Neural progenitor cell (in vitro differentiated cells): ENCODE data around the gene PACSIN2. TPM values are rescaled to one million over a fixed set of nuclear protein-coding genes. Genes with fewer than 3 reads are reported as not detected.

Source experiments
- DNase-seq: peaks from one replicate; pipeline ENCODE4 v3.0.0-alpha.2; 2016; ENCODE audit warnings: low spot score
- H2AFZ ChIP-seq: fragments of 200-600 bp; sonication (generic); replicated peaks from 2 replicates; pipeline ENCODE4 v1.6.1; 2016; ENCODE audit warnings: antibody characterized with exemption
- H3F3A ChIP-seq: fragments of 200-600 bp; sonication (generic); 2 replicates; pipeline ENCODE4 v1.6.1; 2016; ENCODE audit warnings: antibody characterized with exemption, low read depth
- H3K27ac ChIP-seq: fragments of 200-600 bp; sonication (generic); 2 replicates; pipeline ENCODE4 v1.5.1; 2016; ENCODE audit warnings: mild to moderate bottlenecking
- H3K27me3 ChIP-seq: fragments of 200-600 bp; sonication (generic); 2 replicates; pipeline ENCODE4 v1.6.1; 2016; ENCODE audit warnings: mild to moderate bottlenecking, moderate library complexity
- H3K36me3 ChIP-seq: fragments of 200-600 bp; sonication (generic); 2 replicates; pipeline ENCODE4 v1.5.1; 2016
- H3K4me1 ChIP-seq: fragments of 200-600 bp; sonication (generic); 2 replicates; pipeline ENCODE4 v1.6.1; 2016; ENCODE audit warnings: mixed run types
- H3K4me2 ChIP-seq: fragments of 200-600 bp; sonication (generic); 2 replicates; pipeline ENCODE4 v1.6.1; 2016
- H3K4me3 ChIP-seq: fragments of 200-600 bp; sonication (generic); 2 replicates; pipeline ENCODE4 v1.5.1; 2016
- H3K79me2 ChIP-seq: fragments of 200-600 bp; sonication (generic); 2 replicates; pipeline ENCODE4 v1.6.1; 2016; ENCODE audit warnings: low read depth
- H3K9ac ChIP-seq: fragments of 200-600 bp; sonication (generic); 2 replicates; pipeline ENCODE4 v1.6.1; 2016
- H3K9me3 ChIP-seq: fragments of 200-600 bp; sonication (generic); 2 replicates; pipeline ENCODE4 v1.5.1; 2016; ENCODE audit warnings: low read depth
- H4K20me1 ChIP-seq: fragments of 200-600 bp; sonication (generic); 2 replicates; pipeline ENCODE4 v1.6.1; 2016; ENCODE audit warnings: low read depth
- H3K27ac Mint-ChIP-seq: 3 replicates; pipeline ENCODE4 v1.8.0; 2021; ENCODE audit warnings: mixed read lengths
- H3K27me3 Mint-ChIP-seq: 2 replicates; pipeline ENCODE4 v1.8.0; 2022; ENCODE audit warnings: low read depth, mild to moderate bottlenecking, inconsistent platforms, moderate library complexity, mixed read lengths; ENCODE audit not compliant: insufficient read depth
- H3K36me3 Mint-ChIP-seq: 3 replicates; pipeline ENCODE4 v1.8.0; 2021; ENCODE audit warnings: mixed read lengths
- H3K4me1 Mint-ChIP-seq: 3 replicates; pipeline ENCODE4 v1.8.0; 2021; ENCODE audit warnings: mixed read lengths
- H3K4me3 Mint-ChIP-seq: 3 replicates; pipeline ENCODE4 v1.8.0; 2021; ENCODE audit warnings: mild to moderate bottlenecking, moderate library complexity, mixed read lengths
- H3K9me3 Mint-ChIP-seq: 3 replicates; pipeline ENCODE4 v1.8.0; 2020; ENCODE audit warnings: mixed read lengths
- EZH2 ChIP-seq: fragments of 200-600 bp; sonication (generic); IDR thresholded peaks from 2 replicates; pipeline ENCODE4 v1.6.1; 2017; ENCODE audit warnings: antibody characterized with exemption, mild to moderate bottlenecking, moderate library complexity
- EZH2phosphoT487 ChIP-seq: fragments of 200-600 bp; sonication (generic); IDR thresholded peaks from 2 replicates; pipeline ENCODE4 v1.6.1; 2017; ENCODE audit warnings: antibody characterized with exemption
- total RNA-seq: library from RNA; depleted of rRNA; stranded (reverse); fragments of >200 nt; gene quantifications from 2 replicates; pipeline ENCODE4 v1.2.3, GENCODE V29; 2015; ENCODE audit warnings: low replicate concordance
- TF ChIP-seq, protein P1 (sequence below): fragments of 200-600 bp; sonication (generic); IDR thresholded peaks from 2 replicates; pipeline ENCODE4 v1.5.1; 2017; ENCODE audit warnings: antibody characterized with exemption, mild to moderate bottlenecking

PACSIN2 gene
- total RNA-seq, 1 donor from 2014 or later, result 38.1 TPM

DNA sequence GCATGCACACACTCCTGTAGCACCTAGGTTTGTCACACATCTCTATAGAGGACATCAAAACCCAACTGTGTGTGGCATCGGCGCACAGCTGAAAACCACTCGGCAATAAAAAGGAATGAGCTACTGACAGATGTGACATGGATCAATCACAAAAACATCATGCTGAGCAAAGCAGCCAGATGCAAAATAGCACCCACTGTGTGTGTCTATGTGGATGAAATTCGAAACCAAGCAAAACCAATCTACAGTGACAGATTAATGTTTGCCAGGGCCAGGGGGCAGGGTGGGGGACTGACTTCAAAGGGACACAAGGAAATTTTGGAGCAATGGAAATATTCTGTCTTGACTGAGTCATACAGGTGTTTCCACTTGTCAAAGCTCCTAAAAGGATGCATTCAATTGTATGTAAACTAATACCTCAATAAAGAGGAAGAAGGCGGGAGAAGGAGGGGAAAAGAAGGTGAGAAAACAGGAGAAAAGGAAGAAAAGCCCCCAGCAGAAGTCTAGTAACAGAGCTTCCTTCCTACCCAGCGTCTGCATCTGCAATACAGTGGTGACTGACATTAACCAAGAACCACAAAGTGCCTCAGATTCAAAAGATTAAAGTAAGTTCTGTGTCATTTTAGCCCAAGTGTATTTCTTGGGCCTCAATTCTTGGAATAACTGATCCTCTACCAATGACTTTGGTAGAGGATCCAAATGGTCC lies 49.8 kb downstream of the PACSIN2 start:
- Mint-ChIP-seq H3K4me1 (peaks cover 41% of the 10 kb centered on the region), H3K27ac (no peak overlapping the region), H3K9me3 (peaks cover 11% of the 10 kb centered on the region), H3K4me3 (no peak overlapping the region), H3K27me3 (peaks cover 2% of the 10 kb centered on the region), H3K36me3 (peaks cover 19% of the 10 kb centered on the region)
- no peaks in the 10 kb centered on the region for H3K36me3 ChIP-seq
- no peak for DNase-seq
- no peaks in the 10 kb centered on the region for H3K9me3 ChIP-seq
- no peak overlapping the region for H3K4me3 ChIP-seq
- peaks cover 72% of the 10 kb centered on the region for H3K79me2 ChIP-seq
- H3K9ac ChIP-seq, result no peak overlapping the region
- peaks cover 66% of the 10 kb centered on the region for H4K20me1 ChIP-seq
- H3K4me2 ChIP-seq, result peak overlapping the region; percentile 48
- no peak overlapping the region for H3K27ac ChIP-seq
- no peak overlapping the region for H2AFZ ChIP-seq
- peaks cover 28% of the 10 kb centered on the region for H3K4me1 ChIP-seq
- TF ChIP-seq, protein P1, sequence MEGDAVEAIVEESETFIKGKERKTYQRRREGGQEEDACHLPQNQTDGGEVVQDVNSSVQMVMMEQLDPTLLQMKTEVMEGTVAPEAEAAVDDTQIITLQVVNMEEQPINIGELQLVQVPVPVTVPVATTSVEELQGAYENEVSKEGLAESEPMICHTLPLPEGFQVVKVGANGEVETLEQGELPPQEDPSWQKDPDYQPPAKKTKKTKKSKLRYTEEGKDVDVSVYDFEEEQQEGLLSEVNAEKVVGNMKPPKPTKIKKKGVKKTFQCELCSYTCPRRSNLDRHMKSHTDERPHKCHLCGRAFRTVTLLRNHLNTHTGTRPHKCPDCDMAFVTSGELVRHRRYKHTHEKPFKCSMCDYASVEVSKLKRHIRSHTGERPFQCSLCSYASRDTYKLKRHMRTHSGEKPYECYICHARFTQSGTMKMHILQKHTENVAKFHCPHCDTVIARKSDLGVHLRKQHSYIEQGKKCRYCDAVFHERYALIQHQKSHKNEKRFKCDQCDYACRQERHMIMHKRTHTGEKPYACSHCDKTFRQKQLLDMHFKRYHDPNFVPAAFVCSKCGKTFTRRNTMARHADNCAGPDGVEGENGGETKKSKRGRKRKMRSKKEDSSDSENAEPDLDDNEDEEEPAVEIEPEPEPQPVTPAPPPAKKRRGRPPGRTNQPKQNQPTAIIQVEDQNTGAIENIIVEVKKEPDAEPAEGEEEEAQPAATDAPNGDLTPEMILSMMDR, result no peak
- no peak for TF ChIP-seq EZH2phosphoT487
- no peak for TF ChIP-seq EZH2
- H3K27me3 ChIP-seq, result no peaks in the 10 kb centered on the region
- H3F3A ChIP-seq, result peaks cover 10% of the 10 kb centered on the region

DNA sequence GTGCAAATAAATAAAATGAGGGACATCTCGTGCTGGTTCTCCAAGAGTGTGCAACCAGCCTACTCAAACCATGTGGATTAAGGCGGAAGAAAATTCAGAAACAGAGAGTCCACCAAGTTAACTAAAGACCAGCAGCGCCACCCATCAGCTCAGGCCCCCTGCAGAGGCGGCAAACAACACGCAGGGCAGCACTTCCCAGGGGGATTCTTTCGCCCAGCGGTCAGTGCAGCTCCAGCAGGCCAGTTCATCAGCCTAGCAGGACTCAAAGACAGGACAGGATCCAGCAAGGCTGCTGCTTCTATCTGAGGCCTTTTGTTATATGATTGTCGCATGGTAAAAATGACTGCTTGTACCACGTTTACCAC lies 51.7 kb downstream of the PACSIN2 start:
- H3F3A ChIP-seq, result peaks cover 10% of the 10 kb centered on the region
- H2AFZ ChIP-seq, result no peak overlapping the region
- H3K4me3 ChIP-seq, result no peak overlapping the region
- no peak overlapping the region for H3K4me3 Mint-ChIP-seq
- peaks cover 86% of the 10 kb centered on the region for H4K20me1 ChIP-seq
- no peak overlapping the region for H3K9ac ChIP-seq
- no peak overlapping the region for H3K27ac ChIP-seq
- no peaks in the 10 kb centered on the region for H3K27me3 ChIP-seq
- H3K79me2 ChIP-seq, result peaks cover 77% of the 10 kb centered on the region
- H3K4me1 ChIP-seq, result peaks cover 37% of the 10 kb centered on the region
- no peaks in the 10 kb centered on the region for H3K9me3 ChIP-seq
- H3K4me2 ChIP-seq, result no peak overlapping the region
- peaks cover 2% of the 10 kb centered on the region for H3K27me3 Mint-ChIP-seq
- TF ChIP-seq EZH2phosphoT487, result no peak
- TF ChIP-seq EZH2, result no peak
- TF ChIP-seq, protein P1, result no peak
- DNase-seq, result no peak
- H3K27ac Mint-ChIP-seq, result no peak overlapping the region
- peaks cover 1% of the 10 kb centered on the region for H3K9me3 Mint-ChIP-seq
- peaks cover 60% of the 10 kb centered on the region for H3K4me1 Mint-ChIP-seq
- peaks cover 3% of the 10 kb centered on the region for H3K36me3 Mint-ChIP-seq
- no peaks in the 10 kb centered on the region for H3K36me3 ChIP-seq

DNA sequence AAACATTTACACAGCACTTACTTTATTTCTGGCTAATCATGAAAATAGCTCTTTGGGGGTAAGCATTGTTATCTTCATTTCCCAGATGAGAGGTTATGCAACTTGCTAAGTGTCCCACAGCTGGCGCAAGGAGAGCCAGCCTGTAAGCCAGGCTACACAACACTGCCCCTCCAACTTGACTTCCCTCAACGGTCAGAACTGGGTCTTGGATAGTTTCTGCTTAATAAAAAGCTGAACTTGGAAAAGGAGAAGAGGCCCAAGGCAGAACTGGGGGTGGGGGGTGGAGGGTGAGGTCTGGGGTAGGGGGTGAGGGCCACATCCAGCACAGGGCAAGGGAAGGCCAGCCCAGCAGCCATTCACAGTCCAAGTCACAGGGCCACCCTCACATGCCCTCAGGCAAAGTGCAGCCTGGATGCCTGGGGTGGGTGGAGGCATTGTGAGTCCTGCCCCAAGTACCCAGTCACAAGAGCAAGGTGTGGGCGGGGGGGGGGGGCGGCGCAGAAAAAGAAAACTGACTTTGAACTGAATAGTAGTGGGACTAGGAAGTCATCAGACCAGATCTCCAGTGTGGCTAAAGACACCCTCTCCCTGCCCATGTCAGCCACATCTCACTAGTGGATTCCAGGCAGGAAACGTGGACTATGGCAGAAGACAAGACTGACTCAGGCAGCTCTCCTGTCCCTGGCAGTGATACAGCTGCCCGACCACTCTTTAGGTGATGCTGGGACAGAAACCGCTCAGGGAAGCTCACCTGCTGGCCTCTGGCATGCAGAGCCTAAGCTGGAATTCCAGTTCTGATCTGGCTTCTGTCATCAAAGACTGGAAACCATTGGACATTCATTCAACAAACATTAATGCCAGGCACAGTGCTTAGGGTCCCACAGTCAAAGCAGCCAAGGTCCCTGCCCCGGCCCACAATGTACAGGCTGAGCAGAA lies 52.4 kb downstream of the PACSIN2 start:
- H3K79me2 ChIP-seq, result peaks cover 84% of the 10 kb centered on the region

More for the DNA sequence above, 52.4 kb downstream of the PACSIN2 start:
- no peak overlapping the region for H3K4me3 ChIP-seq
- TF ChIP-seq EZH2 (no peak), EZH2phosphoT487 (no peak)
- TF ChIP-seq, protein P1, result no peak
- H3K36me3 ChIP-seq, result no peaks in the 10 kb centered on the region
- no peaks in the 10 kb centered on the region for H3K9me3 ChIP-seq
- no peaks in the 10 kb centered on the region for H3K9me3 Mint-ChIP-seq
- H3K4me1 ChIP-seq, result peaks cover 37% of the 10 kb centered on the region
- H3K9ac ChIP-seq, result no peak overlapping the region
- peaks cover 2% of the 10 kb centered on the region for H3K27me3 Mint-ChIP-seq
- no peak overlapping the region for H2AFZ ChIP-seq
- peaks cover 92% of the 10 kb centered on the region for H4K20me1 ChIP-seq
- no peaks in the 10 kb centered on the region for H3K36me3 Mint-ChIP-seq
- H3K4me1 Mint-ChIP-seq, result peaks cover 62% of the 10 kb centered on the region
- peaks cover 10% of the 10 kb centered on the region for H3F3A ChIP-seq
- no peaks in the 10 kb centered on the region for H3K27me3 ChIP-seq
- no peak for DNase-seq
- H3K27ac ChIP-seq, result no peak overlapping the region
- H3K4me3 Mint-ChIP-seq, result no peak overlapping the region
- no peak overlapping the region for H3K4me2 ChIP-seq
- peak overlapping the region; percentile 35 for H3K27ac Mint-ChIP-seq
